Peyer's patch (tissue), 4 donors: ENCODE data around the gene SCNN1B. TPM values are rescaled to one million over a fixed set of nuclear protein-coding genes. Genes with fewer than 3 reads are reported as not detected.

Experiments used
- DNase-seq, 3 donors: peaks; one replicate each; pipeline ENCODE4 v3.0.0-alpha.2; 2017 to 2019
- H3K27ac ChIP-seq, 4 donors: fragments of 200-600 bp; sonication (generic); one replicate each; pipeline ENCODE4 v1.5.1; 2016 to 2019
- H3K27me3 ChIP-seq, 2 donors: fragments of 200-600 bp; sonication (generic); one replicate each; pipeline ENCODE4 v1.5.1; 2019
- H3K36me3 ChIP-seq, 3 donors: fragments of 200-600 bp; sonication (generic); one replicate each; pipeline ENCODE4 v1.5.1; 2016 to 2019
- H3K4me1 ChIP-seq, 4 donors: fragments of 200-600 bp; sonication (generic); one replicate each; pipeline ENCODE4 v1.5.1; 2016 to 2019
- H3K4me3 ChIP-seq, 4 donors: fragments of 200-600 bp; sonication (generic); 1 replicate in 3 of 4; 2 replicates in 1 of 4; pipeline ENCODE4 v1.5.1; 2016 to 2019; ENCODE audit warnings: mild to moderate bottlenecking in 1 of 4
- H3K9me3 ChIP-seq, 4 donors: fragments of 200-600 bp; sonication (generic); one replicate each; pipeline ENCODE4 v1.5.1; 2016 to 2019; ENCODE audit warnings: mild to moderate bottlenecking in 1 of 4
- CTCF ChIP-seq, 6 experiments: fragments of 450-650 bp in 4 of 6; fragments of 200-600 bp in 2 of 6; sonication (generic) in 1 of 6; IDR thresholded peaks; one replicate each; pipeline ENCODE4 v1.5.1; 2017 to 2019; ENCODE audit warnings: antibody characterized with exemption in 6 of 6, mild to moderate bottlenecking in 3 of 6, moderate library complexity in 1 of 6
- POLR2A ChIP-seq, 2 donors: fragments of 450-650 bp; IDR thresholded peaks; one replicate each; pipeline ENCODE4 v1.5.1; 2017; ENCODE audit warnings: antibody characterized with exemption in 2 of 2, mild to moderate bottlenecking in 2 of 2, moderate library complexity in 2 of 2
- total RNA-seq, 4 donors: library from RNA; depleted of rRNA; stranded (reverse); fragments of >200 nt; gene quantifications; one replicate each; pipeline ENCODE4 v1.1.0, GENCODE V29; 2016

Gene SCNN1B
- total RNA-seq, 4 donors from 2014 or later: 4.3 to 9.6 (median 6.6) TPM; not detected in 1

- TF ChIP-seq POLR2A (IDR thresholded peaks at IDR 0.05) (no peak), CTCF (IDR thresholded peaks at IDR 0.05) (no peak)
- Histone ChIP-seq H3K9me3 (no peaks in the 10 kb centered on the region), H3K4me1 (no peaks in the 10 kb centered on the region), H3K4me3 (no peak overlapping the region), H3K27me3 (no peaks in the 10 kb centered on the region), H3K27ac (no peak overlapping the region), H3K36me3 (no peaks in the 10 kb centered on the region)
- no peak for DNase-seq
Observed at GRCh38 chr16:23269248-23269953, 32.7 kb upstream of the SCNN1B start.

GRCh38 chr16:23270654-23271053 is 31.4 kb upstream of the SCNN1B start:
- no peaks in the 10 kb centered on the region for H3K9me3 ChIP-seq
- H3K36me3 ChIP-seq: no peaks in the 10 kb centered on the region
- no peak for DNase-seq
- no peak overlapping the region for H3K4me3 ChIP-seq
- no peak overlapping the region for H3K27ac ChIP-seq
- no peaks in the 10 kb centered on the region for H3K4me1 ChIP-seq
- H3K27me3 ChIP-seq: no peaks in the 10 kb centered on the region
- no peak for TF ChIP-seq CTCF (IDR thresholded peaks at IDR 0.05)
- no peak for TF ChIP-seq POLR2A (IDR thresholded peaks at IDR 0.05)

GRCh38 chr16:23274968-23275367 is 27.1 kb upstream of the SCNN1B start:
- H3K27ac ChIP-seq: no peak overlapping the region
- H3K4me1 ChIP-seq: no peaks in the 10 kb centered on the region
- DNase-seq: no peak
- TF ChIP-seq CTCF (IDR thresholded peaks at IDR 0.05) (no peak), POLR2A (IDR thresholded peaks at IDR 0.05) (no peak)
- H3K27me3 ChIP-seq: no peaks in the 10 kb centered on the region
- no peak overlapping the region for H3K4me3 ChIP-seq
- no peaks in the 10 kb centered on the region for H3K36me3 ChIP-seq
- no peaks in the 10 kb centered on the region for H3K9me3 ChIP-seq

GRCh38 chr16:23276821-23277220 is 25.3 kb upstream of the SCNN1B start:
- Histone ChIP-seq H3K27ac (no peak overlapping the region), H3K9me3 (no peaks in the 10 kb centered on the region), H3K4me3 (no peak overlapping the region), H3K4me1 (no peaks in the 10 kb centered on the region), H3K36me3 (no peaks in the 10 kb centered on the region), H3K27me3 (no peaks in the 10 kb centered on the region)
- no peak for TF ChIP-seq CTCF (IDR thresholded peaks at IDR 0.05)
- no peak for TF ChIP-seq POLR2A (IDR thresholded peaks at IDR 0.05)
- no peak for DNase-seq

GRCh38 chr16:23278031-23278430 is 24.1 kb upstream of the SCNN1B start:
- TF ChIP-seq POLR2A (IDR thresholded peaks at IDR 0.05) (no peak), CTCF (IDR thresholded peaks at IDR 0.05) (no peak)
- H3K36me3 ChIP-seq: no peaks in the 10 kb centered on the region
- no peak overlapping the region for H3K27ac ChIP-seq
- no peaks in the 10 kb centered on the region for H3K27me3 ChIP-seq
- H3K9me3 ChIP-seq: no peaks in the 10 kb centered on the region
- no peaks in the 10 kb centered on the region for H3K4me1 ChIP-seq
- DNase-seq: no peak
- no peak overlapping the region for H3K4me3 ChIP-seq
